ENCODE results near the gene OXTR. TPM values are rescaled to one million over a fixed set of nuclear protein-coding genes. Genes with fewer than 3 reads are reported as not detected.

OXTR gene
- polyA plus RNA-seq, 1 donor: 2.2 TPM

DNA sequence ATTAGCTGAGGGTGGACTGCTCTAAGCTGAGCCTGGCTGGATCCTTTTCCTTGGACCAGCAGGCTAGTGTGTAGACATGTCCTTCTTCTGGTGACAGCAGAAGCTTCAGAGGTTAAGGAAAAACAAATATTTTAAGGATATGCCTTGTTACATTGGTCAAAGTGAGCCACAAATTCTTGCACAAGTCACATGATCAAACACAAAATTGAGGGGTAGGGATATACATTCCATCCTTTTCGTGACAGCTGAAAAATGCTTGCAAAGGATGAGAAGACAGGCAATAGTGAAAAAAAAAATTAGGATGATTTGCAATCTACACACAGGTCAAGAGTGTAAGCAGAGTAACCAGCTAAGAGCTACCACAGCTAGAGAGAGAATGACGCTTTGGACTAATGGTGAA, 21.1 kb upstream of the OXTR start:
- Histone ChIP-seq H3K36me3 (ENCODE audit: control insufficient read depth, insufficient read depth, low read length) (no peaks in the 10 kb centered on the region), H3K27me3 (ENCODE audit: control insufficient read depth, insufficient read depth, low read length) (no peaks in the 10 kb centered on the region), H3K4me3 (ENCODE audit: low read length) (no peak overlapping the region), H3K27ac (ENCODE audit: low read length) (no peak overlapping the region), H3K4me1 (ENCODE audit: control insufficient read depth, insufficient read depth, low read length) (no peaks in the 10 kb centered on the region), H3K9me3 (ENCODE audit: control insufficient read depth, low read depth, low read length) (no peaks in the 10 kb centered on the region)
- no CpG with 5 or more reads among the region's 2 CpGs for WGBS (ENCODE audit: insufficient coverage, low lambda C conversion rate)
- DNase-seq: no peak

DNA sequence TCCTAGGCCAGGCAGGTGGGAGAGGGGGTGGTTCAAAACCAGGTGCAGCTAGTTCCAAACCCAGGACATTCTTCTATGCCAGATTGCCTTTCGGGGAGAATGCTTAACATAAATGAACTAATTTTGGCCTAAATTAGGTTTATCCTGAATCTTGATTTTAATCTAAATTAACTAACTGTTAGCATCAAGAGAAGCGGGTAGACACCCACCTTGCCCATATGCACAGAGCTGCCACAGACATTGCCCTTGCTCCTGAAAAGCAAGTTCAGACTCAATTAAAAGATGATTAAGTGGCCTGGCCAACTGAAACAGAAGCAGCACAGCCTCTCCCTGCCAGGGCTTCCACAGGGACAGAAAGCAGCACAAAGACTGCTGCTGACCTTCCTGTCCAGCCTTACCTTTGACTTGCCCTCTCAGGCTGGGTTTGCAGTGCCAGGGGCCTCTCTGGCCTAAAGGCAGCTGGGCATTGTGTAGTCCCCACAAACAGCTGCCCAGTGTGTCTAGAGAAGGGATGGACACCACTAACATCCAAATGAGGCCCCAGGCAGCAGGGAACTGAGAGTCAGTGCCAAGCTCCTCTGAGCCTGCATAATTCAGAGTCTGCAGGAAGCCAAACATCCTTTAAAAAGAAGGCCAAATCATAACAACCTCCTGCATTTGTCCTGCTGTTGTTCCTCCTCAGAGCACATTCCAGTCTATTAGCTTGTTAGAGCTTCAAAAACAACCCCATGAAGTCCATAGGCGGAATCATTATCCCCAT, 15.4 kb upstream of the OXTR start:
- Histone ChIP-seq H3K27ac (ENCODE audit: low read length) (no peak overlapping the region), H3K36me3 (ENCODE audit: control insufficient read depth, insufficient read depth, low read length) (no peaks in the 10 kb centered on the region), H3K4me3 (ENCODE audit: low read length) (no peak overlapping the region), H3K4me1 (ENCODE audit: control insufficient read depth, insufficient read depth, low read length) (no peaks in the 10 kb centered on the region), H3K27me3 (ENCODE audit: control insufficient read depth, insufficient read depth, low read length) (no peaks in the 10 kb centered on the region), H3K9me3 (ENCODE audit: control insufficient read depth, low read depth, low read length) (no peaks in the 10 kb centered on the region)
- WGBS (ENCODE audit: insufficient coverage, low lambda C conversion rate): 80% methylated on average over 1 of the region's 3 CpGs
- no peak for DNase-seq

DNA sequence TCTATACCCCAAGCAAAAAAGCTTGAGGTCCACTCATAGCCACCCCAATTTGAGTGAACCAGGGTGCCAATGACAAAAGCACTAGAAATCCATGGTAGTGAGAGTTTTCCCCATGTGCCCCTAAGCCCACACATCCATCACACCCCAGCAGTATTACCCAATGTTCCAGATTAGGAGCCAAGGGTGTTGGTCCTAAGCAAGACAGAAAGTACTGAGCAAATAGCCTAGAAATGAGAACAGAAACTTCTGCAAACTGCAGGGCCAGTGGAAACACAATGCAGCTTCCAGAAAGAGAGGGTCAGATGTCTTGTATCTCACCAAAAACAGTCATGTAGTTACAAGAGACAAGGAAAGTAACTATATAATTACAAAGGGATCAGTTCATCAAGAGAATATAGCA, 10.9 kb upstream of the OXTR start:
- H3K36me3 ChIP-seq (ENCODE audit: control insufficient read depth, insufficient read depth, low read length): no peaks in the 10 kb centered on the region
- no peaks in the 10 kb centered on the region for H3K9me3 ChIP-seq (ENCODE audit: control insufficient read depth, low read depth, low read length)
- no peak overlapping the region for H3K4me3 ChIP-seq (ENCODE audit: low read length)
- no peaks in the 10 kb centered on the region for H3K27me3 ChIP-seq (ENCODE audit: control insufficient read depth, insufficient read depth, low read length)
- DNase-seq: no peak
- no peak overlapping the region for H3K27ac ChIP-seq (ENCODE audit: low read length)
- H3K4me1 ChIP-seq (ENCODE audit: control insufficient read depth, insufficient read depth, low read length): no peaks in the 10 kb centered on the region

DNA sequence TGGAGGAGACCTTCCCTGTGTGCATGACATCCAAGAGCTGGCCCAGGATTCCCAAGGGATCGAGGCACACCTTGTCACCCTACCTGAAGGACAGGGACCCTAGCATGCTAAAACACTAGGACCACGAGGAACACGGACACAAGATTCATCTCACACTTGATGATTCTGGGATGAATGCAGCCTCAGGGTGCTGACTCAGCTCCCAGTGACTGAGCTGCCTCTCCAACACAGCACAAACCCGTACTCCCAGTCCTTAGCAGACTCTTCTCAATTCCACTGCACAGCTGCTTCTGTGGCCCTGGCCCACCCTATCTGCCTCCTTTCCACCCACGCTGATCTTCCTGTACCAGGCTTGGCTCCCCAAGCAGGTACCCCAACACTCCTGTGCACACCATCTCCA, 9.1 kb upstream of the OXTR start:
- Histone ChIP-seq H3K27ac (ENCODE audit: low read length) (no peak overlapping the region), H3K4me1 (ENCODE audit: control insufficient read depth, insufficient read depth, low read length) (no peaks in the 10 kb centered on the region), H3K27me3 (ENCODE audit: control insufficient read depth, insufficient read depth, low read length) (no peaks in the 10 kb centered on the region), H3K9me3 (ENCODE audit: control insufficient read depth, low read depth, low read length) (no peaks in the 10 kb centered on the region), H3K36me3 (ENCODE audit: control insufficient read depth, insufficient read depth, low read length) (no peaks in the 10 kb centered on the region), H3K4me3 (ENCODE audit: low read length) (no peak overlapping the region)
- DNase-seq: no peak
- WGBS (ENCODE audit: insufficient coverage, low lambda C conversion rate): no CpG with 5 or more reads among the region's 5 CpGs

DNA sequence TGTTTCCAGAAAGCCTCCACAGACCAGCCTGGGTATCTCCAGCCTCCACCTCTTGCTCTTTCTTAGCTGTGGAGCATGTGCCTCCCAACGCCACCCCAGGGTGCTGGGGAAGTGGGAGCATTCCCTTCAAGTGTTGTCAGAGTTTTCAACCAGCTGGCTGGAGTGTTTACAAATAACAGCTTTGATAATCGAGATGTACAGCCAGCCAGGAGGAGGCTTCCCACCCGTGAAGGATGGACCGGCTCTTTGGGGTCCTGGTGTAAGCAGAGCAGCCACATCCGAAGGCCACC, 8.5 kb upstream of the OXTR start:
- Histone ChIP-seq H3K27me3 (ENCODE audit: control insufficient read depth, insufficient read depth, low read length) (no peaks in the 10 kb centered on the region), H3K4me1 (ENCODE audit: control insufficient read depth, insufficient read depth, low read length) (no peaks in the 10 kb centered on the region), H3K4me3 (ENCODE audit: low read length) (no peak overlapping the region), H3K36me3 (ENCODE audit: control insufficient read depth, insufficient read depth, low read length) (no peaks in the 10 kb centered on the region), H3K9me3 (ENCODE audit: control insufficient read depth, low read depth, low read length) (no peaks in the 10 kb centered on the region), H3K27ac (ENCODE audit: low read length) (no peak overlapping the region)
- no peak for DNase-seq
- no CpG with 5 or more reads among the region's 5 CpGs for WGBS (ENCODE audit: insufficient coverage, low lambda C conversion rate)

DNA sequence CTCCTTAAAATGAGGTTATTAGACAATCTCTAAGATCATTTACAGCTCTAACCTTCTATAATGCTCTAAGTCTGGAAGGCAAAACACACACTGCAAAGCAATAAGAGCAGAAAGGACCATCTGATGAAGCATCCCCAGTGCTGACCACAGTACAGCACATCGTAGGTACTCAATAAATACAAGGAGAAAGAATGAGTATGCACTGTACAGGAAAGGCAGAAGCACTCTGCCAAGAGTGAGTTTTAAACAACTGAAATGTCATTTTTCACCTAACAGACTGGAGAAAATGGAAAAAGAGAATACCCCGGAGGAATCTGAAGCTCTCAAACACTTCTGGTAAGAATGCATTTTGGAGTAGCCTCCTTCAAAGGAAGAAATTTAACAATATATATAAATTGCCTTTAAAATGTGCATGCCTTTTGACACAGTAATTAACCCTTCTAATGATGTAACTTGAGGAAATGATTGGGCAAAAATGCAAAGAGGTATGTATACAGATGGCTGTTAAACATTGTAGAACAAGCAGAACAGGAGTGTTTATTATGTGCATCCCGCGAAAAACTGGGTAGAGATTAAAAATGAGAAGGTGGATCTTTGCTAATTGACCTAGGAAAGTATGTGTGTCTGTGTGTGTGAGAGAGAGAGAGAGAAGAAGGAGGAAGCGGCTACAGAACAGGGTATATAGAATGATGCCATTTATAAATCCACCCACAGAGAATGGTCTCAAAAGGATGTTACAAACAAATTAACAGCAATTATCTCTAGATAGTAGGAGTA, 8.0 kb upstream of the OXTR start:
- H3K4me1 ChIP-seq (ENCODE audit: control insufficient read depth, insufficient read depth, low read length): no peaks in the 10 kb centered on the region
- no peak overlapping the region for H3K27ac ChIP-seq (ENCODE audit: low read length)
- H3K36me3 ChIP-seq (ENCODE audit: control insufficient read depth, insufficient read depth, low read length): no peaks in the 10 kb centered on the region
- no peaks in the 10 kb centered on the region for H3K9me3 ChIP-seq (ENCODE audit: control insufficient read depth, low read depth, low read length)
- DNase-seq: no peak
- H3K4me3 ChIP-seq (ENCODE audit: low read length): no peak overlapping the region
- 100% methylated on average over 2 of the region's 5 CpGs for WGBS (ENCODE audit: insufficient coverage, low lambda C conversion rate)
- no peaks in the 10 kb centered on the region for H3K27me3 ChIP-seq (ENCODE audit: control insufficient read depth, insufficient read depth, low read length)

DNA sequence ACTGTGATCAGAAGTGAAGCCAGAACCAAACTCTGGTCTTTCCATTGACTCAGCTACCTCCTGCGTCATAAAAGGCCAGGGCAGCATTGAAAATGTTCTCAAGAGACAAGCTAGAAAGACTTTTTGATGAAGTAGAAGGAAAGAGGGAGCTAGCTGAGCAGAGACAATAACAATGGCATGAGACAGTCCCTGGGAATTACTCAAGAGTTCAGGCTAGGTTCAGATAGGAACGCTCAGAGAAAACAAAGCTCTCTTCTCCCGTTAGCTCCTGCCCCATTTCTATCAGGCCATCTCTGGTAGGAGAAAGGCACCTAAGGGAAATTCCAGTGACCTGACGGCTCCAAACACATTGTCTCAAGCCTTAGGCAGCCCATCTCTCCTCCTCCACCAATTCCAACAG, 7.0 kb upstream of the OXTR start:
- no peak for DNase-seq
- no peaks in the 10 kb centered on the region for H3K9me3 ChIP-seq (ENCODE audit: control insufficient read depth, low read depth, low read length)
- no peak overlapping the region for H3K4me3 ChIP-seq (ENCODE audit: low read length)
- WGBS (ENCODE audit: insufficient coverage, low lambda C conversion rate): no CpG with 5 or more reads among the region's 4 CpGs
- no peak overlapping the region for H3K27ac ChIP-seq (ENCODE audit: low read length)
- no peaks in the 10 kb centered on the region for H3K4me1 ChIP-seq (ENCODE audit: control insufficient read depth, insufficient read depth, low read length)
- H3K27me3 ChIP-seq (ENCODE audit: control insufficient read depth, insufficient read depth, low read length): no peaks in the 10 kb centered on the region
- no peaks in the 10 kb centered on the region for H3K36me3 ChIP-seq (ENCODE audit: control insufficient read depth, insufficient read depth, low read length)

DNA sequence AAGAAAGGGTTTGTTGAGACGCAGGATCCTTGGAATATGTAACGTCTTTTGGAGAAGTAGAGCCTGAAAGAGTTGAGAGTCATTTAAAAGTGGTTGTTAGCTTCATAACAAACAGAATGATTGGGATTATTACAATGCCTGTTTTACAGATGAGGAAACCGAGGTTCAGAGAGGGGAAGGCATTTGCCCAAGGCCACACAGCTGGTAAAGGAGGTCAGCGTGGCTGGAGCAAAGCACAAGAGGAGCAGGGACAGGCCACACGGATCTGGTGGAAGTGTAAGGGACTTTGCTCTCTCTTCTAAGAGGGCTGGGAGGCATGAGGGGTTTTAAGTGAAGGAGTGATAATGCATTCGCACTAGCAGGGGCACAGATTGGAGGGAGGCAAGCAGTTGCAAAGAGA, 6.2 kb upstream of the OXTR start:
- H3K9me3 ChIP-seq (ENCODE audit: control insufficient read depth, low read depth, low read length): no peaks in the 10 kb centered on the region
- H3K27me3 ChIP-seq (ENCODE audit: control insufficient read depth, insufficient read depth, low read length): peaks cover under 1% of the 10 kb centered on the region
- no peak overlapping the region for H3K4me3 ChIP-seq (ENCODE audit: low read length)
- 80% methylated on average over 2 of the region's 6 CpGs for WGBS (ENCODE audit: insufficient coverage, low lambda C conversion rate)
- no peaks in the 10 kb centered on the region for H3K36me3 ChIP-seq (ENCODE audit: control insufficient read depth, insufficient read depth, low read length)
- DNase-seq: no peak
- no peaks in the 10 kb centered on the region for H3K4me1 ChIP-seq (ENCODE audit: control insufficient read depth, insufficient read depth, low read length)
- no peak overlapping the region for H3K27ac ChIP-seq (ENCODE audit: low read length)

DNA sequence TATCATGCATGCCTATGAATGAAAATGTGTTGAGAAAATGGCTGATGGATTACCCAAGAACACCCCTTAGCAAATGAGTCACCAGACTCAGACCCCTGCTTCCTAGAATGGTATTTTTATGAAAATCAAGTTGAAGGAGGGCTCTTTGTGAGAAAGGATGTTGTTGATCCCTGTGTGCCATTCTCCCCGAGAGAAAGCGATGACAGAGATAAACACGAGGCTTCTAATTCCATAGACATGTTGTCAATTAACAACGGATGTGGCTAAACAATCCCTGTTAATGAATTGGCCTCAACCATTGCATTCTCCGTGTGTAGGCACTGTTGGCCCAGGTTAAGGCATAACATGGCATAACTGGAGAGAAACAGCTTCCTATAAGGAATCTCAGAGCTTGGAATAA, 5.8 kb upstream of the OXTR start:
- Histone ChIP-seq H3K27ac (ENCODE audit: low read length) (no peak overlapping the region), H3K4me3 (ENCODE audit: low read length) (no peak overlapping the region), H3K4me1 (ENCODE audit: control insufficient read depth, insufficient read depth, low read length) (no peaks in the 10 kb centered on the region), H3K36me3 (ENCODE audit: control insufficient read depth, insufficient read depth, low read length) (no peaks in the 10 kb centered on the region), H3K9me3 (ENCODE audit: control insufficient read depth, low read depth, low read length) (no peaks in the 10 kb centered on the region), H3K27me3 (ENCODE audit: control insufficient read depth, insufficient read depth, low read length) (peaks cover 4% of the 10 kb centered on the region)
- WGBS (ENCODE audit: insufficient coverage, low lambda C conversion rate): 100% methylated on average over 1 of the region's 5 CpGs
- no peak for DNase-seq

DNA sequence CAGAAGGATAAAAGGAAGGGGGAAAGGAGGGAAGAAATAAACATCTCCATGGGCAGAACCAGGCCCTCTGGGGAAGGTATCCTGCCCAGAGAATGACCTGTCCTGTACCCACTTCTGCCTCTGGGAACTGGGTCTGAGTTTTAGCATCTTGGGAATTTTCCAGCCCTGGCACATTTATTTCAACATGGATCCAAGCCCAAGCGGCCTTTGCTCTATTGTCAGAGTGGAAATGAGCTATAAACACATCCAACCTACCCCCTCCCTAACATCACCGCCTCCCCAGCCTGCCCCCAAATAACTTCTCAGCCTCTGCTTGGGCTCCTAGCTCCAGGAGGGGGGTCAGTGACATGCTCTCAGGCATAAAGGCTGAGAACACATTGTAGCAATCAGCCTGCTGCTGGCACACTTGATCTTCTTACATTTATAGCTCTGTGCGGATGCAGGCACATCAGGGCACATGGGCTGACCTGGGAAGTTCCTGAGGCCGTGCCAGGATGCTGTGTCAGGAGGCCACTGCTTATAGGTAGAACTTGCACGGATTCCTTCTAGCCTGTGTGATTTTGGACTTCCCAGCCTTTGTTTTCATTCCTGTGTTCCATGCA, 4.6 kb upstream of the OXTR start:
- no CpG with 5 or more reads among the region's 5 CpGs for WGBS (ENCODE audit: insufficient coverage, low lambda C conversion rate)

More for the DNA sequence above, 4.6 kb upstream of the OXTR start:
- Histone ChIP-seq H3K27me3 (ENCODE audit: control insufficient read depth, insufficient read depth, low read length) (peaks cover 16% of the 10 kb centered on the region), H3K27ac (ENCODE audit: low read length) (no peak overlapping the region), H3K4me3 (ENCODE audit: low read length) (no peak overlapping the region), H3K9me3 (ENCODE audit: control insufficient read depth, low read depth, low read length) (peaks cover 3% of the 10 kb centered on the region), H3K36me3 (ENCODE audit: control insufficient read depth, insufficient read depth, low read length) (no peaks in the 10 kb centered on the region), H3K4me1 (ENCODE audit: control insufficient read depth, insufficient read depth, low read length) (peaks cover 2% of the 10 kb centered on the region)
- no peak for DNase-seq

All from large intestine (tissue), 3 donors.